ENCODE results near the gene FLNB.
"Not testable (repeated sequence)": the region's sequence is repeated elsewhere in the genome, so short reads cannot be mapped to it uniquely, and the experiment has no call there.

FLNB gene

GRCh38 chr3:58052373-58053273, 44.4 kb downstream of the FLNB start:
- DNase-seq (ENCODE audit: low read depth in 2 of 2), result peak; percentile 31 to 40

- no peak for DNase-seq (ENCODE audit: low read depth in 2 of 2)
These were observed 46.4 kb downstream of the FLNB start for GRCh38 chr3:58054652-58055051.

DNA sequence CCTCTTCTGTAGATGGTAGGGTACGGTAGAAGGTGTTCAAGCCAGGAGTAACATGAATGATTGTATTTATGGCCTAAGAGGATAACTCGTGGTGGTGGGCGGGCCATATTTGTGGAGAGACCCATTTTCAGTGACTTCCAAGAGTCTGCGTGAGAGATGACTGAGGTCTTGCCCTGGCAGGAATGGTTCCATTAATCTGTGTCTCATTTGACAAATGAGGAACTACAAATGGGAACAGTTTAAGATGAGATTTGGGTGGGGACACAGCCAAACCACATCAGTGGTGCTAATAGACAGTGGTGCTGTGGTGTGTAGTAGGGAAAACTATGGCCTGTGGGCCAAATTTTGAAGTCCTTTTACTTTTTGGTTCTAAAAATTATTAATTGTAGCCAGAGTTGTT, 47.1 kb downstream of the FLNB start:
- DNase-seq (ENCODE audit: low read depth in 2 of 2), result no peak

- not testable (repeated sequence) for DNase-seq (ENCODE audit: low read depth in 2 of 2)
These were observed 47.7 kb downstream of the FLNB start for GRCh38 chr3:58055891-58056290.

- no peak for DNase-seq (ENCODE audit: low read depth in 2 of 2)
These were observed 50.4 kb downstream of the FLNB start for GRCh38 chr3:58058361-58059263.

DNA sequence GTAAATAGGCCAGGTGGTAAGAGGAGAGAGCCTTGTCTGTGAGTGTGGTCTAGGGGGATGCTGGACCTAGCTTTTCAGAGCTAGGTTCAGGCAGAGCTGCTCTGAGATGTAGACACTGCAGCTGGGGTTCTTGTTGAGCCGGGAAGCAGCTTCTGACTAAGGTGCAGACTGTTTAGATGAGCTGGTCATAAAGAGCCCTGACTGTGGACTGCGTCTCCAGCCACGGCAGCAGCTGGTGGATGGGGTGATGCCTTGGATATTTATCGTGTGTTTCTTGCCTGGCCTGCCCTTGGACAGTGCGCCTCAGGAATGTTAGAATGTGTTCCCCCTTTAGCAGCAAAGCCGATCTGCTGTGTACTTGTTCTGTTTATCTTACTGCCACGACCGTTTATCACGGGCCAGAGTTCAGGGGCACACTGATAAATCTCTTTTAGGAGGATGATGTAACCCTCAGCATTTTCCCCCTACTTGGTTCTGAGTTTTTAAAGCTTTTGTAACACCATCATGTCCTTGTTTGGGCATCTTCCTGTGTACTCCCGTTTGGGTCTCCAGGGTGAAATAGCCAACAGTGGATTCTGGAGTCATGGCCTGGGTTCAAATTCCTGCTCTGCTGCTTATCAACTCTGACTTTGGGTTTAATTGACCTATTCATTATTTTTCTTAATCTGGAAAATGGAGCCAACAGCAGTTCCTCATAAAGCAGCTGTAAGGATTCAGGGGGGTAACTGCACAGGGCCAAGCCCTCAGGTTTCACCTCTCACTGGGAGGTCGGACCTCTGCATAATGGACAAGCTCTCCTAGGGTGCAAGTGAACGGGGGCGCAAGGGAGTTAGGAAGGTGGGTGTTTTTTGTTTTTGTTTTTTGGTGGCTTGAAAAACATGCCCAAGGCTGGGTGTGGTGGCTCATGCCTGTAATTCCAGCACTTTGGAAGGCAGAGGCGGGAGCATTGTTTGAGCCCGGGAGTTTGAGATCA, 51.4 kb downstream of the FLNB start:
- no peak for DNase-seq (ENCODE audit: low read depth in 2 of 2)

- no peak for DNase-seq (ENCODE audit: low read depth in 2 of 2)
These were observed 54.2 kb downstream of the FLNB start for GRCh38 chr3:58062472-58062871.

DNA sequence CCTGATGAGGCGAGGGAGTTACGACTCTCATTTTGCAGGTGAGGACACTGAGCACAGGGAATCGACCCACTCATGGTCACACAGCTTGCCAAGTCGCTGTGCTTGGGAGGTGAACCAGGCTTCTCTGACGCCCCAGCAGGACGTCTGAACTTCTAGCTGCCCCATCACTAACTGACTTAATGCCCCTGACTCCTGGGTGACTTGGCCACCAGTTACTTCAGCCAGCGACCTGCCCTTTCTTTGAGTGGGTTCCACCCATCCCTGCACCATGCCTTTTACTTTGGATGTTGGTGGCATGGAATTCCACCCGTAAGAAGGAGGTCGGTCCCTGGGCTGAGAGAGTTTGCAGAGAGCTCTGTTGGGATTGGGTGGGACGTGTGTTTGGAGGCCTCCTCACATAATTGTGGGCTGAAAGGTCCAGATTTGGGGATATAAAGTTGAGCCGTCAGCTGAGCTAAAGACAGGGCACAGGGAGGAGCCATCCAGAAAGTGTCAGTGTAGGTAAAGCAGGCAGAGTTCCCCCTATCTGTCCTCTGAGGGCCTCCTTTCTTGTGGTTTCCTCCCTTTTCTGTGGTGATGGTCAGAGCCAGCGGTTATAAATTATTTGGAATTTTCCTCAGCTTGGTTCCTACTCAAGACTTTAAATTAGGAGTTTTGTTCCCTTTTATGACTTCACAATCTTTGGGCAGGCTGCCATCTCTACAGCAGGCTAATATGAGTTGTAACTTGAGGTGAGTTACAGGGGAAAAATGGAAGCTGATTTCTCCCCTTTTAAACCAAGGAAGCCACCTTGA, 55.0 kb downstream of the FLNB start:
- DNase-seq (ENCODE audit: low read depth in 2 of 2), result no peak

DNA sequence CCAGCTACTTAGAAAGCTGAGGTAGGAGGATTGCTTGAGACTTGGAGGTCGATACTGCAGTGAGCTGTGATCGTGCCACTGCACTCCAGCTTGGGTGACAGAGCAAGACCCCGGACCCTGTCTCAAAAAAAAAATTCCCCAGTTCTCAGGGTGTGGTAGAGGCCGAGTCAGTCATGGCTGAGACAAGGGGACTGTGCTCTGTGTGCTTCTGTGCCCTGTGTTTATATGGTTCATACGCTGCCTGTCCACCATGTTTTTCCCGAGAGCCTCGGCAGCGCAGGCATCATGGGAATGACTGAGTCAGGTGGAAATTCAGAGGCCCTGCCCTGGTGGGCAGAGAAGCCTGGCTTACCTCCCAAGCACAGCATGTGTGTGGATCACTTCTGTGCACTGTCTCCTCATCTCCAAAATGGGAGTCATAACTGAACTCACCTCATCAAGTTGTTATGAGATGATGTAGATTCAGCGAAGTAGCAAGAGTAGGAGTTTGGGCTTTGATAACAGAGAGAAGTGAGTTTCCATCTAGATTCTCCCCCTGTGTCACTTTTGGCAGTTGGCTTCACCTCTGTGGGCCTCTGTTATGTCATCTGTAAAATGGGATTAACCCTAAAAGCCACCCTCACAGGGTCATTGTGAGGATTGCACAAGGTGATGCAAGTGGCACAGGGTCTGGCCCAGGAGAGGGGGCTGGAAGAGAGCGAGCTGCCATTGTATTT, 56.9 kb downstream of the FLNB start:
- DNase-seq (ENCODE audit: low read depth in 2 of 2), result no peak

GRCh38 chr3:58065700-58066167, 57.5 kb downstream of the FLNB start:
- no peak for DNase-seq (ENCODE audit: low read depth in 2 of 2)

DNA sequence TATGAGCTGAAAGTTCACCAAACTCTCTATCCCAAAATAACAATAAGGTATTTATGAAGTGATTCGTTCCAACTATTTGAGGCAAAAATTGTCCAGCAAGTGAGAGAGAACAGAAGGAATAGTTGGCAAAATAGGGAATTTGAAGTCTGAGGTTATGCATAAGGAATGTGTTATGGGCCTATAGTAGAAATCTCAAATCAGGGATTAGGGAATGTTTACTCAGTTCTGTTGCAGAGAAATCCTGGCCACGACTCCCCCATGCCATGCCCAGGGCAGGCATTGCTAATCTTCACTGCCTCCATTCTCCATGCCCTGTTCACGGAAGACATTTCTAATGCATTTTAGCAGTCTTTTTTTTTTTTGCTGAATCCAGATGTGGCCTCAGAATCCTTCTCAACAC, 58.6 kb downstream of the FLNB start:
- DNase-seq (ENCODE audit: low read depth in 2 of 2), result no peak

DNA sequence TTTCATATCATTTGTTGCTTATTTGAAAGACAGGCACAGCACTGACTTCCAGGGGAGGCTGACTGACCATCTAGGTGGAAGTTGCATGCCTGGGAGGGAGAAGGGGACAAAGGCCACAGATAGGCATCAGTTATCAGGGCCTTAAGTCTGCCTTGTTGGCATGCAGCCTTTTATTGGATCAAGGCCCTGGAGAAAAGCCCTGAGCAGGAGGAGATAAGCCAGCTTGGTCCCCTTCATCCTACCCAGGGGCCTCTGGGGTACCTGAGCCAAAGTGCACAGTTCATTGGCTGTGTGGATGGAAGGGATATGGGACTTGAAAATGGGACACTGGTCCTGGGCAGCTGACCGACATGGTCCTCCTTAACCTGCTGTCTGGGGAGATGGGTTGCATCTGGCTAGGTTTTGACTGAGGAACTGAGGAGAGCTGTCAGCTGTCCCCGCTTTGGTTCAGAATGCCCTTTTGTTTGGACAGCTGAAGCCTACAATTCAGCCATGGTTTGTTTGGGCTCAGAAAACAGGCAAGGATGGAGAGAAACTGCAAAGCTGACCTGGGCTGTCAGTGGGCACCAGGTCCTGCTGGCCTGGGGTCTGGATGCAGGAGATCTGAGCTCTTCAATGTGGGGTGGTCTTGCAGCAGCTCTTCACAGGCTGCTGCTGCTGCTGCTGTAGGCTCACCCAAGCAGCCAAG, 60.0 kb downstream of the FLNB start:
- no peak for DNase-seq (ENCODE audit: low read depth in 2 of 2)

GRCh38 chr3:58071480-58071971, 63.3 kb downstream of the FLNB start:
- no peak for DNase-seq (ENCODE audit: low read depth in 2 of 2)

DNA sequence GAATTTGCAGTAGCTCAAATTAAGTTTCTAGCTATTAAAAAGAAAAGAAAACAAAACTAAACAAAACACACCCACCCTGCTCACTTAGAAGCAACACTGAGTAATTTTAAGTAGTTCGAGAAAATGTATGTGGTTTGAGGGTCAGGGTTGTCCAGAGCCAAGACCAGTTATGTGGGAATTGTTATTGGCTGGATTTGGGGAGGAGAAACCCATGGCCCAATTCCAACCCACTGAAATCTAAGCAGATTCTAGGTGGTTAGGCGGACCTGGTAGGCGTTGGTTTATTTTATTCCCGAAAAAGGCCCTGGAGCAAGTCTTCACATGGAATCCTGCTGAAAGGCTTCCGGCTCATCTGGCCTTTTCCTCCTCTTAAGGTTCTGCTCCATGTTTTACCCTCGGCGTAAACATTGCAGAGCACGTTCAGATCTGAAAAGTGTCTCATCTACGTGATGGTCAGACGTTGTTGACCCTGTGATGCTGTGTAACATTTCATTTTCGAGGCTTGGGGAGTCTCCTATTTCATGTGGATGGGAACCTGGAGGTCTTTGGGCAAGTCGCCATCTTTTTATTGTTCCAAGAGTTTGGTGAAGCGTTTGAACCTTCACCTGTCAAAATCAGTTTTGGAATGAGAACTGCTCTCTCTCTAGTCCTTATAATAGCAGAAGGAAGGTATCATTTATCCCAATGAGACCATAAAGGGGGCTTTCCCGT, 64.0 kb downstream of the FLNB start:
- DNase-seq (ENCODE audit: low read depth in 2 of 2), result no peak

DNA sequence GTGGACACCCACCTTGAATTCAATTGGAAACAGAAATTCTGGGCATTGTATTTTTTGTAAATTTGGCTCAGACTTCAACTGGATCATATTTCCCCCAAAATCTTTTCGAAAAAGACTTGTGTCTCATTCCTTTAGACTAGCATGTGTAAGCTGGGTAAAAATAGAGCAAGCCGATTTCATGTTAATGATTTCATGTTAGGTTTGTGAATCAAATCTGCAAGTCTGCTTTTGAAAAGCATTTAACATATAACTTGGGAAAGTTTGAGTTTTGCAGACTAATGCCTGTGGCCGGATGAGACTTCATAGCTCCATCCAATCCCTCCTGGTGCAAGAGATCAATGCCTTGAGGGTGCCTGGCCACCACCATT, 64.5 kb downstream of the FLNB start:
- DNase-seq (ENCODE audit: low read depth in 2 of 2), result no peak

- no peak for DNase-seq (ENCODE audit: low read depth in 2 of 2)
These were observed 65.3 kb downstream of the FLNB start for GRCh38 chr3:58073301-58074108.

DNA sequence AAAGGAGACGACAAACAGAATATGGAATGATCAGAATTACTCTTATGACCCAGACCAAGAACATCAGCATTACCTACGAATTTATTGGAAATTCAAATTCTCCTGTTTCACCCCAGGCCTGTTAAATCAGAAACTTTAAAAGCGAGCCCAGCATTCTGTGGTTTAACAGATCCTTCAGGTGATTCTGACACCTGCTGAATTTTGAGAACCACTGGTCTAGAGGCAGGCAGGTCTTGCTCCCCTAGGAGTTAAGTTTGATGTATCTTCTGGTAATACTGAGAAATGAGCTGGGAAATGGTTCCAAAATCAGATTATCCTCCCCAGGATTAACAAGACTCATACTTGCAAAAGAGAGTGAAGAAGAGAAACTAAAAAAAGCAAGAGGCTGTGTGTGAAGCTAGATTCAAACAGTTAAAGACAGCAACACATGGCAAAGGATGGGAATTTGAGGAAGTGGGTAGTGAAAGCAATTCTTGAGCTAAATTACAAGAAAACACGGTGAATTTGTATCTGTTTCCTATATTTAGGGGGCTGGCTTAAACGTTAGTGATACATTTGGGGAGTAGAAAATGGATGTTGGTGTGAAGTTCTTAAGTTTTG, 66.0 kb downstream of the FLNB start:
- no peak for DNase-seq (ENCODE audit: low read depth in 2 of 2)
